ENCODE results near the gene ADAD2. TPM values are rescaled to one million over a fixed set of nuclear protein-coding genes. Genes with fewer than 3 reads are reported as not detected.
A peak's percentile ranks its signal among the peaks of the same experiment; 100 is the strongest.

Gene ADAD2
- total RNA-seq, 1 donor from 2014 or later: not detected

DNA sequence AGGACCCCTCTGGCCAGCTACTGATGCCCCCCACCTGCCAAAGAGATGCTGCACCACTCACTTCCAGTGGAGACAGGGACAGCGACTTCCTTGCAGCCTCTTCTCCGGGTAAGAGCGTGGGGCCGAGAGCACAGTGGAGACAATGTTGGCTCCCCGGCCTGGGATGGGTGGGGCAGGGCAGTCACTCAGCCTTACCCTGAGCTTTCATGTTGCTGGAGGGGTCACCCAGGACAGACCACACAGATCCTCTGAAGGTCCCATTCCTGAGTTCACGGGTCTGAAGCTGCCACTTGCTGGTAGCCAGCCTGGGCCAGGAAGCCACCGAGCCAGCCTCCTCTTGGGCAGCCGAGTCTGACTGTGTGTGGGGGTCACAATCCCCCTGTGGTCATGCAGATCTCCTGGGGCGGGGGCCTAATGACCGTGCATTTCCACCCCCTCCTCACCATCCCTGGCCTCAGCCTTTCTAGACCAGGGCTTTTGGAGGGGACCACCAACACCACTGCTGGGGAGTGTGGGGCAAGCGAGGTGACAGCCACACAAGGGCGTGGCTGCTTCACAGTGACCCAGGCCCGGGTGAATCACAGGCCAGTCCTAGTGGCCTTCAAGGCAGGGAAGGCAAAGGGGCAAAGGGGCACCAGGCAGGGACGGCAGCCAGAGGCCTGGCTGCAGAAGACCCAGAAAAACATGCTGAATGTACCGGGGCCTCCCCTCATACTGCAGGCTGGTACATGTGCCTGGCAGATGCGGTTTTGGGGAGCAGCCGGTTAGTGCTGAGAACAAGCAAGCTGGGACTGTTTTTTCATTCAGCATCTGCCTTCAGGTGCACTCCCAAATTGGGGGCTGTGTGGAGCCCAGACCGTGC is 14.5 kb upstream of the ADAD2 start:
- TF ChIP-seq, protein P1, sequence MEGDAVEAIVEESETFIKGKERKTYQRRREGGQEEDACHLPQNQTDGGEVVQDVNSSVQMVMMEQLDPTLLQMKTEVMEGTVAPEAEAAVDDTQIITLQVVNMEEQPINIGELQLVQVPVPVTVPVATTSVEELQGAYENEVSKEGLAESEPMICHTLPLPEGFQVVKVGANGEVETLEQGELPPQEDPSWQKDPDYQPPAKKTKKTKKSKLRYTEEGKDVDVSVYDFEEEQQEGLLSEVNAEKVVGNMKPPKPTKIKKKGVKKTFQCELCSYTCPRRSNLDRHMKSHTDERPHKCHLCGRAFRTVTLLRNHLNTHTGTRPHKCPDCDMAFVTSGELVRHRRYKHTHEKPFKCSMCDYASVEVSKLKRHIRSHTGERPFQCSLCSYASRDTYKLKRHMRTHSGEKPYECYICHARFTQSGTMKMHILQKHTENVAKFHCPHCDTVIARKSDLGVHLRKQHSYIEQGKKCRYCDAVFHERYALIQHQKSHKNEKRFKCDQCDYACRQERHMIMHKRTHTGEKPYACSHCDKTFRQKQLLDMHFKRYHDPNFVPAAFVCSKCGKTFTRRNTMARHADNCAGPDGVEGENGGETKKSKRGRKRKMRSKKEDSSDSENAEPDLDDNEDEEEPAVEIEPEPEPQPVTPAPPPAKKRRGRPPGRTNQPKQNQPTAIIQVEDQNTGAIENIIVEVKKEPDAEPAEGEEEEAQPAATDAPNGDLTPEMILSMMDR (IDR thresholded peaks at IDR 0.05; ENCODE audit: insufficient read depth, low read depth, low read length): no peak
- TF ChIP-seq EZH2 (IDR thresholded peaks at IDR 0.05; ENCODE audit: insufficient read depth, low read length): no peak
- Histone ChIP-seq H3K79me2 (ENCODE audit: insufficient read depth, low read length) (no peaks in the 10 kb centered on the region), H3K9ac (ENCODE audit: low read length) (peak overlapping the region; percentile 31), H3K9me3 (ENCODE audit: insufficient read depth, low read depth, low read length) (no peaks in the 10 kb centered on the region), H3K27ac (ENCODE audit: low read depth, low read length) (no peak overlapping the region), H2AFZ (ENCODE audit: low read depth, low read length) (no peak overlapping the region), H3K27me3 (ENCODE audit: insufficient read depth, low read length) (no peaks in the 10 kb centered on the region), H3K36me3 (ENCODE audit: insufficient read depth, low read length) (no peaks in the 10 kb centered on the region), H3K4me1 (ENCODE audit: insufficient read depth, low read length) (peaks cover 18% of the 10 kb centered on the region), H3K4me3 (ENCODE audit: insufficient read depth, low read depth, low read length) (no peak overlapping the region), H3K4me2 (ENCODE audit: low read length) (peak overlapping the region; percentile 71), H4K20me1 (ENCODE audit: insufficient read depth, low read length) (peaks cover 25% of the 10 kb centered on the region)
- FAIRE-seq: no peak
- H3K4me1 Mint-ChIP-seq (ENCODE audit: low read depth, unreplicated experiment): peaks cover 34% of the 10 kb centered on the region
- no peaks in the 10 kb centered on the region for H3K27me3 Mint-ChIP-seq (ENCODE audit: low read depth, unreplicated experiment)
- no peak overlapping the region for H3K4me3 Mint-ChIP-seq (ENCODE audit: unreplicated experiment)
- peaks cover 1% of the 10 kb centered on the region for H3K36me3 Mint-ChIP-seq (ENCODE audit: low read depth, unreplicated experiment)
- no peak for DNase-seq (ENCODE audit: low read depth)
- no peak overlapping the region for H3K27ac Mint-ChIP-seq (ENCODE audit: unreplicated experiment)
- H3K9me3 Mint-ChIP-seq (ENCODE audit: unreplicated experiment): no peaks in the 10 kb centered on the region

DNA sequence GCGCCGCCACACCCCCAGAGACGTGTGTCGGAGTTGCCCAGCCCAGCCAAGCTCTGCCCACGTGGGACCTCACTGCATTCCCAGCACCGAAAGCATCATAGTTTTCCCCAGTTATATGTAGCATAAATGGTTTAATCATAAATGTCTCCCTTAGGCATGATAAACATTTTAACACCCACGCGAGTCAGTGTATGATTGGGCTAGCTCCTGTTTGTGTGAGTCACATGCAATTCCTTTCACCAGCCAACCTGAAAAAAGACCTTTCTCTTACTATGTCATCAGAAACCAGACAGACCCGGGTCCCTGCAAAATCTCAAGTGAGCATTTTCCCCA is 13.2 kb upstream of the ADAD2 start:
- Histone ChIP-seq H3K4me3 (ENCODE audit: insufficient read depth, low read depth, low read length) (no peak overlapping the region), H4K20me1 (ENCODE audit: insufficient read depth, low read length) (peaks cover 28% of the 10 kb centered on the region), H3K79me2 (ENCODE audit: insufficient read depth, low read length) (peaks cover 1% of the 10 kb centered on the region), H3K27me3 (ENCODE audit: insufficient read depth, low read length) (no peaks in the 10 kb centered on the region), H3K27ac (ENCODE audit: low read depth, low read length) (peak overlapping the region; percentile 43), H2AFZ (ENCODE audit: low read depth, low read length) (no peak overlapping the region), H3K4me1 (ENCODE audit: insufficient read depth, low read length) (peaks cover 18% of the 10 kb centered on the region), H3K4me2 (ENCODE audit: low read length) (peak overlapping the region; percentile 71), H3K9ac (ENCODE audit: low read length) (no peak overlapping the region), H3K9me3 (ENCODE audit: insufficient read depth, low read depth, low read length) (no peaks in the 10 kb centered on the region), H3K36me3 (ENCODE audit: insufficient read depth, low read length) (no peaks in the 10 kb centered on the region)
- peaks cover 4% of the 10 kb centered on the region for H3K36me3 Mint-ChIP-seq (ENCODE audit: low read depth, unreplicated experiment)
- H3K27ac Mint-ChIP-seq (ENCODE audit: unreplicated experiment): peak overlapping the region; percentile 79
- DNase-seq (ENCODE audit: low read depth): peak; percentile 83
- TF ChIP-seq EZH2 (IDR thresholded peaks at IDR 0.05; ENCODE audit: insufficient read depth, low read length): no peak
- TF ChIP-seq, protein P1 (IDR thresholded peaks at IDR 0.05; ENCODE audit: insufficient read depth, low read depth, low read length): no peak
- H3K4me3 Mint-ChIP-seq (ENCODE audit: unreplicated experiment): no peak overlapping the region
- peaks cover 34% of the 10 kb centered on the region for H3K4me1 Mint-ChIP-seq (ENCODE audit: low read depth, unreplicated experiment)
- no peaks in the 10 kb centered on the region for H3K27me3 Mint-ChIP-seq (ENCODE audit: low read depth, unreplicated experiment)
- H3K9me3 Mint-ChIP-seq (ENCODE audit: unreplicated experiment): no peaks in the 10 kb centered on the region
- peak; percentile 34 for FAIRE-seq

Measured in astrocyte (in vitro differentiated cells and primary cell).